Measurements from ENCODE around the gene GRAP2.
"Not testable (repeated sequence)": the region's sequence is repeated elsewhere in the genome, so short reads cannot be mapped to it uniquely, and the experiment has no call there.

Gene GRAP2

GRCh38 chr22:39947220-39948216, 46.6 kb downstream of the GRAP2 start:
- no peak for DNase-seq

- no peak for DNase-seq
Observed at GRCh38 chr22:39949964-39950737, 49.3 kb downstream of the GRAP2 start.

- DNase-seq, result not testable (repeated sequence)
Observed at GRCh38 chr22:39951603-39952293, 50.9 kb downstream of the GRAP2 start.

- no peak for DNase-seq
Observed at GRCh38 chr22:39952347-39952746, 51.5 kb downstream of the GRAP2 start.

GRCh38 chr22:39953101-39953500, 52.2 kb downstream of the GRAP2 start:
- DNase-seq, result no peak

GRCh38 chr22:39954584-39955055, 53.7 kb downstream of the GRAP2 start:
- no peak for DNase-seq

GRCh38 chr22:39955675-39956074, 54.8 kb downstream of the GRAP2 start:
- no peak for DNase-seq

GRCh38 chr22:39956932-39957664, 56.2 kb downstream of the GRAP2 start:
- no peak for DNase-seq

- no peak for DNase-seq
Observed at GRCh38 chr22:39958009-39958711, 57.3 kb downstream of the GRAP2 start.

- no peak for DNase-seq
Observed at GRCh38 chr22:39958949-39959639, 58.2 kb downstream of the GRAP2 start.

GRCh38 chr22:39959640-39960447, 59.0 kb downstream of the GRAP2 start, which contains the start of gene TMA7B:
Gene TMA7B (plus strand): TSS chr22:39960397. CDS start chr22:39964375, 3,978 bp downstream.
- DNase-seq, result peak; percentile 43

- DNase-seq, result no peak
Observed at GRCh38 chr22:39960791-39961746, 60.2 kb downstream of the GRAP2 start.

GRCh38 chr22:39962071-39962470, 61.2 kb downstream of the GRAP2 start:
- no peak for DNase-seq

GRCh38 chr22:39965748-39966147, 64.9 kb downstream of the GRAP2 start:
- no peak for DNase-seq

- DNase-seq, result no peak
Observed at GRCh38 chr22:39966470-39966869, 65.6 kb downstream of the GRAP2 start.

- no peak for DNase-seq
Observed at GRCh38 chr22:39967103-39967829, 66.4 kb downstream of the GRAP2 start.

- DNase-seq, result no peak
Observed at GRCh38 chr22:39967996-39968972, 67.4 kb downstream of the GRAP2 start.

All from left hindlimb (tissue), 1 donor.